Neural progenitor cell (in vitro differentiated cells): Measurements from ENCODE around the gene PEX5L. TPM values are rescaled to one million over a fixed set of nuclear protein-coding genes. Genes with fewer than 3 reads are reported as not detected.

ENCODE experiments used
- DNase-seq: peaks from one replicate; pipeline ENCODE4 v3.0.0-alpha.2; 2016; ENCODE audit warnings: low spot score
- H2AFZ ChIP-seq: fragments of 200-600 bp; sonication (generic); replicated peaks from 2 replicates; pipeline ENCODE4 v1.6.1; 2016; ENCODE audit warnings: antibody characterized with exemption
- H3F3A ChIP-seq: fragments of 200-600 bp; sonication (generic); 2 replicates; pipeline ENCODE4 v1.6.1; 2016; ENCODE audit warnings: antibody characterized with exemption, low read depth
- H3K27ac ChIP-seq: fragments of 200-600 bp; sonication (generic); 2 replicates; pipeline ENCODE4 v1.5.1; 2016; ENCODE audit warnings: mild to moderate bottlenecking
- H3K27me3 ChIP-seq: fragments of 200-600 bp; sonication (generic); 2 replicates; pipeline ENCODE4 v1.6.1; 2016; ENCODE audit warnings: mild to moderate bottlenecking, moderate library complexity
- H3K36me3 ChIP-seq: fragments of 200-600 bp; sonication (generic); 2 replicates; pipeline ENCODE4 v1.5.1; 2016
- H3K4me1 ChIP-seq: fragments of 200-600 bp; sonication (generic); 2 replicates; pipeline ENCODE4 v1.6.1; 2016; ENCODE audit warnings: mixed run types
- H3K4me2 ChIP-seq: fragments of 200-600 bp; sonication (generic); 2 replicates; pipeline ENCODE4 v1.6.1; 2016
- H3K4me3 ChIP-seq: fragments of 200-600 bp; sonication (generic); 2 replicates; pipeline ENCODE4 v1.5.1; 2016
- H3K79me2 ChIP-seq: fragments of 200-600 bp; sonication (generic); 2 replicates; pipeline ENCODE4 v1.6.1; 2016; ENCODE audit warnings: low read depth
- H3K9ac ChIP-seq: fragments of 200-600 bp; sonication (generic); 2 replicates; pipeline ENCODE4 v1.6.1; 2016
- H3K9me3 ChIP-seq: fragments of 200-600 bp; sonication (generic); 2 replicates; pipeline ENCODE4 v1.5.1; 2016; ENCODE audit warnings: low read depth
- H4K20me1 ChIP-seq: fragments of 200-600 bp; sonication (generic); 2 replicates; pipeline ENCODE4 v1.6.1; 2016; ENCODE audit warnings: low read depth
- H3K27ac Mint-ChIP-seq: 3 replicates; pipeline ENCODE4 v1.8.0; 2021; ENCODE audit warnings: mixed read lengths
- H3K27me3 Mint-ChIP-seq: 2 replicates; pipeline ENCODE4 v1.8.0; 2022; ENCODE audit warnings: low read depth, mild to moderate bottlenecking, inconsistent platforms, moderate library complexity, mixed read lengths; ENCODE audit not compliant: insufficient read depth
- H3K36me3 Mint-ChIP-seq: 3 replicates; pipeline ENCODE4 v1.8.0; 2021; ENCODE audit warnings: mixed read lengths
- H3K4me1 Mint-ChIP-seq: 3 replicates; pipeline ENCODE4 v1.8.0; 2021; ENCODE audit warnings: mixed read lengths
- H3K4me3 Mint-ChIP-seq: 3 replicates; pipeline ENCODE4 v1.8.0; 2021; ENCODE audit warnings: mild to moderate bottlenecking, moderate library complexity, mixed read lengths
- H3K9me3 Mint-ChIP-seq: 3 replicates; pipeline ENCODE4 v1.8.0; 2020; ENCODE audit warnings: mixed read lengths
- EZH2 ChIP-seq: fragments of 200-600 bp; sonication (generic); IDR thresholded peaks from 2 replicates; pipeline ENCODE4 v1.6.1; 2017; ENCODE audit warnings: antibody characterized with exemption, mild to moderate bottlenecking, moderate library complexity
- EZH2phosphoT487 ChIP-seq: fragments of 200-600 bp; sonication (generic); IDR thresholded peaks from 2 replicates; pipeline ENCODE4 v1.6.1; 2017; ENCODE audit warnings: antibody characterized with exemption
- total RNA-seq: library from RNA; depleted of rRNA; stranded (reverse); fragments of >200 nt; gene quantifications from 2 replicates; pipeline ENCODE4 v1.2.3, GENCODE V29; 2015; ENCODE audit warnings: low replicate concordance
- TF ChIP-seq, protein P1 (sequence below): fragments of 200-600 bp; sonication (generic); IDR thresholded peaks from 2 replicates; pipeline ENCODE4 v1.5.1; 2017; ENCODE audit warnings: antibody characterized with exemption, mild to moderate bottlenecking

PEX5L gene
- total RNA-seq, 1 donor from 2014 or later = 0.90 TPM

DNA sequence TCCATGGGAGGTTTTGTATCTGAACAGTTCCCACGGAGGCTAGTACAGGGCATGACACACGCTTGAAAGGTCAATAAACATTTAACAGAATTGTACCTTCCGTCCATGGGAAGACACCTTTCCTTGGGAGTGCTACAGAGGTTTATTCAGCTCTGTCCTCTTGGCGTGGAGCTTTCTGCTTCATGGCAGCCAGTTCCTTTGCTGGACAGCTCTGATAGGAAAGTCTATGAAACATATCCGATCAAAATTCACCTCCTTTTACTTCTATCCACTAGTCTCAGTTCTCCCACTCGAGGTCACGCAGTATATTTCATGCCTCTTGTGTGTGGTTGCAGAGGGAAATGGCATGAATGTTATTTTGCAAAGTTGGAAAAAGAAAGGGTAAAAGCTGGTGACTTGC lies 91.2 kb downstream of the PEX5L start:
- Histone ChIP-seq H3K79me2 (no peaks in the 10 kb centered on the region), H3K9me3 (no peaks in the 10 kb centered on the region), H3K27ac (no peak overlapping the region), H3F3A (no peaks in the 10 kb centered on the region), H4K20me1 (no peaks in the 10 kb centered on the region), H3K4me1 (peaks cover 18% of the 10 kb centered on the region), H3K36me3 (no peaks in the 10 kb centered on the region), H3K27me3 (no peaks in the 10 kb centered on the region), H2AFZ (no peak overlapping the region), H3K9ac (no peak overlapping the region), H3K4me3 (no peak overlapping the region), H3K4me2 (no peak overlapping the region)
- H3K9me3 Mint-ChIP-seq = no peaks in the 10 kb centered on the region
- no peak overlapping the region for H3K4me3 Mint-ChIP-seq
- no peaks in the 10 kb centered on the region for H3K36me3 Mint-ChIP-seq
- TF ChIP-seq EZH2 = no peak
- TF ChIP-seq EZH2phosphoT487 = no peak
- TF ChIP-seq, protein P1, sequence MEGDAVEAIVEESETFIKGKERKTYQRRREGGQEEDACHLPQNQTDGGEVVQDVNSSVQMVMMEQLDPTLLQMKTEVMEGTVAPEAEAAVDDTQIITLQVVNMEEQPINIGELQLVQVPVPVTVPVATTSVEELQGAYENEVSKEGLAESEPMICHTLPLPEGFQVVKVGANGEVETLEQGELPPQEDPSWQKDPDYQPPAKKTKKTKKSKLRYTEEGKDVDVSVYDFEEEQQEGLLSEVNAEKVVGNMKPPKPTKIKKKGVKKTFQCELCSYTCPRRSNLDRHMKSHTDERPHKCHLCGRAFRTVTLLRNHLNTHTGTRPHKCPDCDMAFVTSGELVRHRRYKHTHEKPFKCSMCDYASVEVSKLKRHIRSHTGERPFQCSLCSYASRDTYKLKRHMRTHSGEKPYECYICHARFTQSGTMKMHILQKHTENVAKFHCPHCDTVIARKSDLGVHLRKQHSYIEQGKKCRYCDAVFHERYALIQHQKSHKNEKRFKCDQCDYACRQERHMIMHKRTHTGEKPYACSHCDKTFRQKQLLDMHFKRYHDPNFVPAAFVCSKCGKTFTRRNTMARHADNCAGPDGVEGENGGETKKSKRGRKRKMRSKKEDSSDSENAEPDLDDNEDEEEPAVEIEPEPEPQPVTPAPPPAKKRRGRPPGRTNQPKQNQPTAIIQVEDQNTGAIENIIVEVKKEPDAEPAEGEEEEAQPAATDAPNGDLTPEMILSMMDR = no peak
- H3K4me1 Mint-ChIP-seq = peaks cover 11% of the 10 kb centered on the region
- H3K27me3 Mint-ChIP-seq = peaks cover 2% of the 10 kb centered on the region
- no peak for DNase-seq
- H3K27ac Mint-ChIP-seq = no peak overlapping the region

DNA sequence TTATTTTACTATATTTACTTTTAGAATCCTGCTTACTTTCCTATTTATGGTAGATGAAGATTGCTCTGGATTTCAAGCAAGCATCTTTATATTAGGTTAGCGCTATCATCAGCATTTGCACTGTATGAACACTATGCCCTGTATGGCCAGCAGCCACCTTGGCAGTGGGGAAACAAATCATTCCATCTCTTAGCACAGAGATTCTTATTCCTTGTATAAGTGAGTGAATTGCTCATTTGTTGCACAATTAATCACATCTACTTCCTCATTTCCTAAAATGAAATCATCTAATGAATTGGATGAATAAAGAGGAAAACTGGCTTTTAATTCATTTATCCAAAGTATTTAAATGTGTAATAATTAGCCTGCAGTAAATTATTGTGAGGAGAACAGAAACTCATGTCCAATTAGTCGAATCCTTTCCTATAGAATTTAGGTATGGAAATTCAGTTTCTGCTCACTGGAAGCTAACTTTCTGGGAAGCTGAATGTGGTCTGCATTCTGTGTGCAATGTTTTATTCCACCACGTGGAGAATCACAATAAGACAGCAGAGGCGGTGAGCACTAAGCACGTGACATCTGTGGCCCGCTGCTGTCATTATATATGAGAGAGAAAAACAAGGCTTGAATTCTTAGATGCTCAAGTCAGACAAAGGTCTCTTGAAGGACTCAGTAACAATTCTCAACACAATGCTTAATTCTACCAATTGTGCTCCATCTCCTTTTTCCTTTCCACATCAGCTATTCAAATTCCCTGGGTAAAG lies 93.4 kb downstream of the PEX5L start:
- peaks cover 15% of the 10 kb centered on the region for H3K4me1 ChIP-seq
- H3K4me3 ChIP-seq = no peak overlapping the region
- H2AFZ ChIP-seq = no peak overlapping the region
- Mint-ChIP-seq H3K27me3 (peaks cover 3% of the 10 kb centered on the region), H3K36me3 (no peaks in the 10 kb centered on the region), H3K27ac (no peak overlapping the region), H3K9me3 (no peaks in the 10 kb centered on the region), H3K4me3 (no peak overlapping the region), H3K4me1 (peaks cover 16% of the 10 kb centered on the region)
- no peak for TF ChIP-seq EZH2
- TF ChIP-seq, protein P1 = no peak
- TF ChIP-seq EZH2phosphoT487 = no peak
- no peaks in the 10 kb centered on the region for H3K9me3 ChIP-seq
- no peak overlapping the region for H3K4me2 ChIP-seq
- DNase-seq = peak; percentile 23
- no peaks in the 10 kb centered on the region for H3K27me3 ChIP-seq
- H3F3A ChIP-seq = no peaks in the 10 kb centered on the region
- no peak overlapping the region for H3K9ac ChIP-seq
- H3K27ac ChIP-seq = no peak overlapping the region
- H3K79me2 ChIP-seq = no peaks in the 10 kb centered on the region
- no peaks in the 10 kb centered on the region for H4K20me1 ChIP-seq
- H3K36me3 ChIP-seq = no peaks in the 10 kb centered on the region

GRCh38 chr3:179942553-179943075 lies 94.1 kb downstream of the PEX5L start:
- Mint-ChIP-seq H3K27ac (no peak overlapping the region), H3K27me3 (peaks cover 6% of the 10 kb centered on the region), H3K4me3 (no peak overlapping the region), H3K4me1 (peaks cover 22% of the 10 kb centered on the region), H3K36me3 (peaks cover 1% of the 10 kb centered on the region), H3K9me3 (no peaks in the 10 kb centered on the region)
- TF ChIP-seq, protein P1 = no peak
- no peak for TF ChIP-seq EZH2phosphoT487
- Histone ChIP-seq H3K4me2 (no peak overlapping the region), H3K9ac (no peak overlapping the region), H3K9me3 (no peaks in the 10 kb centered on the region), H3K79me2 (no peaks in the 10 kb centered on the region), H3K27ac (no peak overlapping the region), H3K4me3 (no peak overlapping the region), H3K27me3 (no peaks in the 10 kb centered on the region), H3K36me3 (no peaks in the 10 kb centered on the region), H3K4me1 (peaks cover 17% of the 10 kb centered on the region), H2AFZ (peak overlapping the region; percentile 43), H4K20me1 (no peaks in the 10 kb centered on the region), H3F3A (no peaks in the 10 kb centered on the region)
- no peak for DNase-seq
